SK-N-MC (cell line): ENCODE results near the gene CCDC87.

Experiments
- EZH2 ChIP-seq: fragments of 200-600 bp; sonication (generic); IDR thresholded peaks from one replicate; pipeline ENCODE4 v1.6.1; 2017; ENCODE audit warnings: antibody characterized with exemption
- FOXP2 ChIP-seq: optimal IDR thresholded peaks from 2 replicates; pipeline ENCODE3; 2011; ENCODE audit warnings: mild to moderate bottlenecking, moderate library complexity; ENCODE audit not compliant: insufficient read depth; ENCODE audit errors: extremely low read length, control extremely low read depth
- POLR2AphosphoS5 ChIP-seq: IDR thresholded peaks from 2 replicates; pipeline ENCODE4 v1.6.1; 2012; ENCODE audit warnings: mild to moderate bottlenecking, low read depth, low read length, borderline replicate concordance

- TF ChIP-seq POLR2AphosphoS5 (no peak), EZH2 (no peak), FOXP2 (no peak)
Observed at GRCh38 chr11:66598993-66599392, 6.1 kb upstream of the CCDC87 start.
